HepG2 (cell line): Measurements from ENCODE around the gene OTUD4. TPM values are rescaled to one million over a fixed set of nuclear protein-coding genes. Genes with fewer than 3 reads are reported as not detected.

Source experiments
- ATM ChIP-seq: fragments of 450-650 bp; IDR thresholded peaks from 2 replicates; pipeline ENCODE4 v1.7.1; 2017; ENCODE audit warnings: mild to moderate bottlenecking, borderline replicate concordance
- BRCA1 ChIP-seq: sonication (generic); formaldehyde crosslinking; IDR thresholded peaks from 2 replicates; pipeline ENCODE4 v1.4.0; 2020; ENCODE audit warnings: missing genetic modification reagents
- FIP1L1 ChIP-seq: fragments of 200-400 bp; formaldehyde crosslinking; IDR thresholded peaks from 2 replicates; pipeline ENCODE4 v1.6.1; 2018; ENCODE audit warnings: low read depth, mild to moderate bottlenecking, low read length, moderate library complexity, borderline replicate concordance; ENCODE audit not compliant: insufficient read depth
- IKZF1 ChIP-seq: fragments of 450-650 bp; IDR thresholded peaks from 2 replicates; pipeline ENCODE4 v1.7.1; 2016
- IKZF4 ChIP-seq: sonication (generic); formaldehyde crosslinking; IDR thresholded peaks from 2 replicates; pipeline ENCODE4 v1.5.1; 2020; ENCODE audit warnings: borderline replicate concordance, mild to moderate bottlenecking, low read depth, missing genetic modification reagents; ENCODE audit errors: not compliant biosample characterization
- IRX3 ChIP-seq: sonication (generic); formaldehyde crosslinking; IDR thresholded peaks from 2 replicates; pipeline ENCODE4 v1.8.1; 2023; ENCODE audit warnings: mild to moderate bottlenecking, low read depth, missing genetic modification reagents, borderline replicate concordance
- NCOA2 ChIP-seq: sonication (generic); formaldehyde crosslinking; IDR thresholded peaks from 2 replicates; pipeline ENCODE4 v1.8.0; 2022; ENCODE audit warnings: inconsistent platforms
- TAF1 ChIP-seq: sonication (generic); formaldehyde crosslinking; IDR thresholded peaks from 2 replicates; pipeline ENCODE4 v1.4.0; 2020; ENCODE audit warnings: missing genetic modification reagents
- ZBTB42 ChIP-seq: sonication (generic); formaldehyde crosslinking; IDR thresholded peaks from 2 replicates; pipeline ENCODE4 v1.5.0; 2020; ENCODE audit warnings: mild to moderate bottlenecking, missing genetic modification reagents
- ZFP36L1 ChIP-seq: sonication (generic); formaldehyde crosslinking; IDR thresholded peaks from 2 replicates; pipeline ENCODE4 v1.8.0; 2022; ENCODE audit warnings: mild to moderate bottlenecking, missing genetic modification reagents, moderate library complexity
- ZMYM2 ChIP-seq: sonication (generic); formaldehyde crosslinking; IDR thresholded peaks from 2 replicates; pipeline ENCODE4 v1.8.0; 2022; ENCODE audit warnings: mild to moderate bottlenecking, missing genetic modification reagents
- ZNF619 ChIP-seq: sonication (generic); formaldehyde crosslinking; IDR thresholded peaks from 2 replicates; pipeline ENCODE4 v1.4.0; 2020; ENCODE audit warnings: mild to moderate bottlenecking, missing genetic modification reagents
- polyA plus RNA-seq, 8 experiments: library from polyadenylated mRNA; depleted of rRNA in 3 of 8; stranded (reverse) in 7 of 8; unstranded in 1 of 8; fragments of >200 nt; fragmentation: Illumina TruSeq in 4 of 8; extraction: Trizol in 4 of 8; gene quantifications; 2 replicates each; pipeline versions ENCODE4 v1.2.1 to v1.2.3, GENCODE V29; 2011 to 2016; ENCODE audit warnings: low read depth in 4 of 8, missing spikeins in 1 of 8, mixed read lengths in 1 of 8; ENCODE audit not compliant: insufficient read depth in 1 of 8
- total RNA-seq, 5 experiments: library from RNA; depleted of rRNA; stranded (reverse); fragments of >200 nt; fragmentation: Illumina TruSeq; extraction: Trizol; gene quantifications; 2 replicates each; pipeline ENCODE4 v1.2.3, GENCODE V29; 2016; ENCODE audit warnings: low read depth in 1 of 5
- TF ChIP-seq, protein P1 (sequence below): IDR thresholded peaks from 2 replicates; pipeline ENCODE4 v1.6.1; 2016; ENCODE audit warnings: low read depth, control low read depth
- TF ChIP-seq, protein P2 (sequence below): sonication (generic); formaldehyde crosslinking; IDR thresholded peaks from 2 replicates; pipeline ENCODE4 v1.4.0; 2020; ENCODE audit warnings: mild to moderate bottlenecking, missing genetic modification reagents
- TF ChIP-seq, protein P3 (sequence below): sonication (generic); formaldehyde crosslinking; conservative IDR thresholded peaks from 2 replicates; pipeline ENCODE4 v1.4.0; 2020; ENCODE audit warnings: missing genetic modification reagents
- TF ChIP-seq, protein P4 (sequence below): sonication (generic); formaldehyde crosslinking; IDR thresholded peaks from 2 replicates; pipeline ENCODE4 v1.8.1; 2023; ENCODE audit warnings: mild to moderate bottlenecking, missing genetic modification reagents
- TF ChIP-seq, protein P5 (sequence below): sonication (generic); formaldehyde crosslinking; IDR thresholded peaks from 2 replicates; pipeline ENCODE4 v1.9.0; 2021; ENCODE audit warnings: missing genetic modification reagents, mild to moderate bottlenecking, borderline replicate concordance

Gene OTUD4
- total and polyA plus RNA-seq, 2 of the 13 experiments (the other 11 are each of a cell fraction or from before 2014, with no cell fraction given): 16.1 to 18.0 TPM

DNA sequence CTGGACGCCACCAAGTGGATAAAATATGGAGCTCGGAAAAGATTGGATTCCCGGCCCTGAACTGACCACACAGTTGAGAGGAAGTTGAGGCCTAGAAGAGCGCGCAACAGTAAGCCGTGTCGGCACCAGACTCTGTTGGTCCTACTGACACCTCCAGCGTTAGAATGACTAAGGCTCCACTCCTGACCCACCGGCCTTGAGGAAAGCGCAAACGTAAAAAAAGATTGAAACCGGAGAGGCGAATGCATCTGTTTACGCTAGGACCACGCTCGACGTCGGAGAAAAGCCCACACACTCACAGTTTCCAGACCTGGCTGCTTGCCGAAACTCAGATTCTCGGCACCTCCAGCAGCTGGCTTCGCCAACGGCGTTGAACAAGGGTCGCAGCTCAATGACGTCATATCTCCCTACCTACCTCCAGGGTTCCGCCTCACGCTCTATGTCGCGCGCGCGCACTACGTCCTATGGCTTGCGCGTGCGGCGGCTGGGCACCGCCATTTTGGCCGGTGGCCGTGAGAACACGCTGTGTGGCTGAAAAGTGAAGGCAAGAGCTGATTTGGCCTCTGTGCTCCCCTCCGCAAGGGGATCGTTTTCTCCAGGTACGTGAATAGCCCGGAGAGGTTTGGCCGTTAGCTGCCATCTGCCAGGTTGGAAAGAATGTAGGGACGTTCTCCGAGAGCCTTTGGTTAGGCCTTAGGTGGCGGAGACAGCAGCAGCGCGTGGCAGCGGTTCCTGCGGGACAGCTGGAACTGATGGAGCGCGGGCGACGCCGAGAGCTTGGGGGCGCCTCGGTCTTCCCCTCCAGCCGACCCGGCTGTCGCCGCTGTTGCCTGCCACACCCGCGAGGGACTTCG, 82.3 kb downstream of the OTUD4 start, which contains the start of the genes ABCE1 and ANAPC10 (continued):
- TF ChIP-seq FIP1L1: 0 out of 2 replicates have a peak, but pooled peaks have one; percentile 25
- TF ChIP-seq, protein P1, sequence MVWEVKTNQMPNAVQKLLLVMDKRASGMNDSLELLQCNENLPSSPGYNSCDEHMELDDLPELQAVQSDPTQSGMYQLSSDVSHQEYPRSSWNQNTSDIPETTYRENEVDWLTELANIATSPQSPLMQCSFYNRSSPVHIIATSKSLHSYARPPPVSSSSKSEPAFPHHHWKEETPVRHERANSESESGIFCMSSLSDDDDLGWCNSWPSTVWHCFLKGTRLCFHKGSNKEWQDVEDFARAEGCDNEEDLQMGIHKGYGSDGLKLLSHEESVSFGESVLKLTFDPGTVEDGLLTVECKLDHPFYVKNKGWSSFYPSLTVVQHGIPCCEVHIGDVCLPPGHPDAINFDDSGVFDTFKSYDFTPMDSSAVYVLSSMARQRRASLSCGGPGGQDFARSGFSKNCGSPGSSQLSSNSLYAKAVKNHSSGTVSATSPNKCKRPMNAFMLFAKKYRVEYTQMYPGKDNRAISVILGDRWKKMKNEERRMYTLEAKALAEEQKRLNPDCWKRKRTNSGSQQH (CRISPR knock-in tag): peak; percentile 83; the same call in 1 of the 2 replicates
- TF ChIP-seq BRCA1: peak; percentile 76; the same call in 1 of the 2 replicates
- TF ChIP-seq ATM: no peak
- TF ChIP-seq ZFP36L1 (CRISPR knock-in tag): no peak
- peak; percentile 94 for TF ChIP-seq TAF1 (CRISPR knock-in tag)
- TF ChIP-seq, protein P2, sequence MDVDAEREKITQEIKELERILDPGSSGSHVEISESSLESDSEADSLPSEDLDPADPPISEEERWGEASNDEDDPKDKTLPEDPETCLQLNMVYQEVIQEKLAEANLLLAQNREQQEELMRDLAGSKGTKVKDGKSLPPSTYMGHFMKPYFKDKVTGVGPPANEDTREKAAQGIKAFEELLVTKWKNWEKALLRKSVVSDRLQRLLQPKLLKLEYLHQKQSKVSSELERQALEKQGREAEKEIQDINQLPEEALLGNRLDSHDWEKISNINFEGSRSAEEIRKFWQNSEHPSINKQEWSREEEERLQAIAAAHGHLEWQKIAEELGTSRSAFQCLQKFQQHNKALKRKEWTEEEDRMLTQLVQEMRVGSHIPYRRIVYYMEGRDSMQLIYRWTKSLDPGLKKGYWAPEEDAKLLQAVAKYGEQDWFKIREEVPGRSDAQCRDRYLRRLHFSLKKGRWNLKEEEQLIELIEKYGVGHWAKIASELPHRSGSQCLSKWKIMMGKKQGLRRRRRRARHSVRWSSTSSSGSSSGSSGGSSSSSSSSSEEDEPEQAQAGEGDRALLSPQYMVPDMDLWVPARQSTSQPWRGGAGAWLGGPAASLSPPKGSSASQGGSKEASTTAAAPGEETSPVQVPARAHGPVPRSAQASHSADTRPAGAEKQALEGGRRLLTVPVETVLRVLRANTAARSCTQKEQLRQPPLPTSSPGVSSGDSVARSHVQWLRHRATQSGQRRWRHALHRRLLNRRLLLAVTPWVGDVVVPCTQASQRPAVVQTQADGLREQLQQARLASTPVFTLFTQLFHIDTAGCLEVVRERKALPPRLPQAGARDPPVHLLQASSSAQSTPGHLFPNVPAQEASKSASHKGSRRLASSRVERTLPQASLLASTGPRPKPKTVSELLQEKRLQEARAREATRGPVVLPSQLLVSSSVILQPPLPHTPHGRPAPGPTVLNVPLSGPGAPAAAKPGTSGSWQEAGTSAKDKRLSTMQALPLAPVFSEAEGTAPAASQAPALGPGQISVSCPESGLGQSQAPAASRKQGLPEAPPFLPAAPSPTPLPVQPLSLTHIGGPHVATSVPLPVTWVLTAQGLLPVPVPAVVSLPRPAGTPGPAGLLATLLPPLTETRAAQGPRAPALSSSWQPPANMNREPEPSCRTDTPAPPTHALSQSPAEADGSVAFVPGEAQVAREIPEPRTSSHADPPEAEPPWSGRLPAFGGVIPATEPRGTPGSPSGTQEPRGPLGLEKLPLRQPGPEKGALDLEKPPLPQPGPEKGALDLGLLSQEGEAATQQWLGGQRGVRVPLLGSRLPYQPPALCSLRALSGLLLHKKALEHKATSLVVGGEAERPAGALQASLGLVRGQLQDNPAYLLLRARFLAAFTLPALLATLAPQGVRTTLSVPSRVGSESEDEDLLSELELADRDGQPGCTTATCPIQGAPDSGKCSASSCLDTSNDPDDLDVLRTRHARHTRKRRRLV: peak; percentile 85
- TF ChIP-seq NCOA2 (CRISPR knock-in tag): peak; percentile 50
- TF ChIP-seq ZBTB42 (CRISPR knock-in tag): no peak
- no peak for TF ChIP-seq IRX3 (CRISPR knock-in tag)
- peak; percentile 46; the same call in 1 of the 2 replicates for TF ChIP-seq ZNF619 (CRISPR knock-in tag)
- TF ChIP-seq, protein P3, sequence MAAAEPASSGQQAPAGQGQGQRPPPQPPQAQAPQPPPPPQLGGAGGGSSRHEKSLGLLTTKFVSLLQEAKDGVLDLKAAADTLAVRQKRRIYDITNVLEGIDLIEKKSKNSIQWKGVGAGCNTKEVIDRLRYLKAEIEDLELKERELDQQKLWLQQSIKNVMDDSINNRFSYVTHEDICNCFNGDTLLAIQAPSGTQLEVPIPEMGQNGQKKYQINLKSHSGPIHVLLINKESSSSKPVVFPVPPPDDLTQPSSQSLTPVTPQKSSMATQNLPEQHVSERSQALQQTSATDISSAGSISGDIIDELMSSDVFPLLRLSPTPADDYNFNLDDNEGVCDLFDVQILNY: no peak
- no peak for TF ChIP-seq IKZF1
- peak; percentile 46 for TF ChIP-seq IKZF4 (CRISPR knock-in tag)
- TF ChIP-seq ZMYM2: no peak
- TF ChIP-seq, protein P4, sequence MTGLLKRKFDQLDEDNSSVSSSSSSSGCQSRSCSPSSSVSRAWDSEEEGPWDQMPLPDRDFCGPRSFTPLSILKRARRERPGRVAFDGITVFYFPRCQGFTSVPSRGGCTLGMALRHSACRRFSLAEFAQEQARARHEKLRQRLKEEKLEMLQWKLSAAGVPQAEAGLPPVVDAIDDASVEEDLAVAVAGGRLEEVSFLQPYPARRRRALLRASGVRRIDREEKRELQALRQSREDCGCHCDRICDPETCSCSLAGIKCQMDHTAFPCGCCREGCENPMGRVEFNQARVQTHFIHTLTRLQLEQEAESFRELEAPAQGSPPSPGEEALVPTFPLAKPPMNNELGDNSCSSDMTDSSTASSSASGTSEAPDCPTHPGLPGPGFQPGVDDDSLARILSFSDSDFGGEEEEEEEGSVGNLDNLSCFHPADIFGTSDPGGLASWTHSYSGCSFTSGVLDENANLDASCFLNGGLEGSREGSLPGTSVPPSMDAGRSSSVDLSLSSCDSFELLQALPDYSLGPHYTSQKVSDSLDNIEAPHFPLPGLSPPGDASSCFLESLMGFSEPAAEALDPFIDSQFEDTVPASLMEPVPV (CRISPR knock-in tag): no peak
- TF ChIP-seq, protein P5, sequence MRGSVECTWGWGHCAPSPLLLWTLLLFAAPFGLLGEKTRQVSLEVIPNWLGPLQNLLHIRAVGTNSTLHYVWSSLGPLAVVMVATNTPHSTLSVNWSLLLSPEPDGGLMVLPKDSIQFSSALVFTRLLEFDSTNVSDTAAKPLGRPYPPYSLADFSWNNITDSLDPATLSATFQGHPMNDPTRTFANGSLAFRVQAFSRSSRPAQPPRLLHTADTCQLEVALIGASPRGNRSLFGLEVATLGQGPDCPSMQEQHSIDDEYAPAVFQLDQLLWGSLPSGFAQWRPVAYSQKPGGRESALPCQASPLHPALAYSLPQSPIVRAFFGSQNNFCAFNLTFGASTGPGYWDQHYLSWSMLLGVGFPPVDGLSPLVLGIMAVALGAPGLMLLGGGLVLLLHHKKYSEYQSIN: no peak
